ENCODE results near the gene ARHGAP18.

- TF ChIP-seq POLR2A (IDR thresholded peaks at IDR 0.05) (no peak), CTCF (IDR thresholded peaks at IDR 0.05) (no peak), POLR2AphosphoS5 (IDR thresholded peaks at IDR 0.05) (no peak), EP300 (IDR thresholded peaks at IDR 0.05) (no peak)
Measured at GRCh38 chr6:129659167-129659566, 50.8 kb downstream of the ARHGAP18 start.
